Measurements from ENCODE around the gene BAG1. TPM values are rescaled to one million over a fixed set of nuclear protein-coding genes. Genes with fewer than 3 reads are reported as not detected.

BAG1 gene
- total and polyA plus RNA-seq, 4 donors, result 35.1 to 55.2 (median 43.0) TPM

GRCh38 chr9:33210006-33210715 lies 54.3 kb downstream of the BAG1 start:
- H3K27me3 ChIP-seq (ENCODE audit: control insufficient read depth in 4 of 4, insufficient read depth in 4 of 4, low read length in 3 of 4), result no peaks in the 10 kb centered on the region
- no peak overlapping the region for H3K27ac ChIP-seq (ENCODE audit: low read depth in 1 of 2, low read length in 2 of 2)
- H3K36me3 ChIP-seq (ENCODE audit: control insufficient read depth in 4 of 4, insufficient read depth in 3 of 4, low read depth in 1 of 4, low read length in 3 of 4), result no peaks in the 10 kb centered on the region
- H3K4me3 ChIP-seq (ENCODE audit: low read depth in 1 of 3, low read length in 3 of 3), result no peak overlapping the region
- no peak overlapping the region for H3K9ac ChIP-seq (ENCODE audit: low read depth in 1 of 2, low read length in 2 of 2)
- 80% methylated on average over 4 of the region's 4 CpGs for WGBS
- no peak for TF ChIP-seq GABPA (IDR thresholded peaks at IDR 0.05 in 1 of 2, conservative IDR thresholded peaks at IDR 0.05 in 1 of 2)
- TF ChIP-seq NR2F2 (IDR thresholded peaks at IDR 0.05), result no peak
- no peak for TF ChIP-seq YY1 (IDR thresholded peaks at IDR 0.05)
- no peak for TF ChIP-seq FOXA1 (IDR thresholded peaks at IDR 0.05)
- TF ChIP-seq TAF1 (conservative IDR thresholded peaks at IDR 0.05), result no peak
- no peak for TF ChIP-seq HNF4A (conservative IDR thresholded peaks at IDR 0.05)
- TF ChIP-seq MAX (IDR thresholded peaks at IDR 0.05), result no peak
- TF ChIP-seq REST (IDR thresholded peaks at IDR 0.05), result no peak
- no peak for TF ChIP-seq ATF3 (IDR thresholded peaks at IDR 0.05)
- TF ChIP-seq HNF4G (IDR thresholded peaks at IDR 0.05), result no peak
- H3K4me1 ChIP-seq (ENCODE audit: control insufficient read depth in 4 of 4, insufficient read depth in 4 of 4, low read length in 3 of 4), result no peaks in the 10 kb centered on the region
- no peaks in the 10 kb centered on the region for H3K9me3 ChIP-seq (ENCODE audit: control insufficient read depth in 4 of 4, low read length in 3 of 4)
- no peak for DNase-seq (ENCODE audit: low spot score)

GRCh38 chr9:33209394-33209793 lies 55.1 kb downstream of the BAG1 start:
- TF ChIP-seq HNF4A (conservative IDR thresholded peaks at IDR 0.05), result no peak
- TF ChIP-seq MAX (IDR thresholded peaks at IDR 0.05), result no peak
- no peak for TF ChIP-seq RAD21 (IDR thresholded peaks at IDR 0.05)
- no peak for TF ChIP-seq YY1 (IDR thresholded peaks at IDR 0.05)
- no peak for TF ChIP-seq ATF3 (IDR thresholded peaks at IDR 0.05)
- no peak for TF ChIP-seq FOXA1 (IDR thresholded peaks at IDR 0.05)
- TF ChIP-seq RXRA (IDR thresholded peaks at IDR 0.05), result no peak
- no peak for TF ChIP-seq TAF1 (conservative IDR thresholded peaks at IDR 0.05)
- TF ChIP-seq REST (IDR thresholded peaks at IDR 0.05), result no peak
- TF ChIP-seq JUND (IDR thresholded peaks at IDR 0.05), result no peak
- TF ChIP-seq HNF4G (IDR thresholded peaks at IDR 0.05), result no peak
- TF ChIP-seq ZBTB33 (IDR thresholded peaks at IDR 0.05), result no peak
- TF ChIP-seq SP1 (IDR thresholded peaks at IDR 0.05), result no peak
- no peak for TF ChIP-seq CTCF (IDR thresholded peaks at IDR 0.05; ENCODE audit: low read depth, low read length, missing input control)
- no peak for TF ChIP-seq EGR1 (IDR thresholded peaks at IDR 0.05; ENCODE audit: low read depth in 2 of 2)
- TF ChIP-seq GABPA (IDR thresholded peaks at IDR 0.05 in 1 of 2, conservative IDR thresholded peaks at IDR 0.05 in 1 of 2), result no peak
- DNase-seq (ENCODE audit: low spot score), result no peak
- 94% methylated on average over 1 of the region's 1 CpG for WGBS

More at GRCh38 chr9:33209394-33209793, 55.1 kb downstream of the BAG1 start:
- Histone ChIP-seq H3K4me1 (ENCODE audit: control insufficient read depth in 4 of 4, insufficient read depth in 4 of 4, low read length in 3 of 4) (no peaks in the 10 kb centered on the region), H3K36me3 (ENCODE audit: control insufficient read depth in 4 of 4, insufficient read depth in 3 of 4, low read depth in 1 of 4, low read length in 3 of 4) (no peaks in the 10 kb centered on the region), H3K27ac (ENCODE audit: low read depth in 1 of 2, low read length in 2 of 2) (no peak overlapping the region), H3K27me3 (ENCODE audit: control insufficient read depth in 4 of 4, insufficient read depth in 4 of 4, low read length in 3 of 4) (no peaks in the 10 kb centered on the region), H3K4me3 (ENCODE audit: low read depth in 1 of 3, low read length in 3 of 3) (no peak overlapping the region), H3K9ac (ENCODE audit: low read depth in 1 of 2, low read length in 2 of 2) (no peak overlapping the region), H3K9me3 (ENCODE audit: control insufficient read depth in 4 of 4, low read length in 3 of 4) (no peaks in the 10 kb centered on the region)

All from liver (tissue), 9 donors.